Measurements from ENCODE around the gene RACGAP1.

The RACGAP1 gene

GRCh38 chr12:49969027-49969426 is 56.3 kb downstream of the RACGAP1 start:
- Histone ChIP-seq H3K9me3 (ENCODE audit: low read length) (no peaks in the 10 kb centered on the region), H2AFZ (ENCODE audit: low read length) (no peak overlapping the region), H4K20me1 (ENCODE audit: insufficient read depth, low read length) (no peaks in the 10 kb centered on the region), H3F3A (ENCODE audit: insufficient read depth, low read length) (no peaks in the 10 kb centered on the region), H3K9me2 (ENCODE audit: low read depth, low read length) (no peaks in the 10 kb centered on the region), H3K9ac (ENCODE audit: low read length) (no peak overlapping the region), H3K79me2 (ENCODE audit: insufficient read depth, low read length) (no peaks in the 10 kb centered on the region), H3K4me2 (ENCODE audit: low read length) (no peak overlapping the region), H3K27ac (ENCODE audit: low read depth, low read length, poor library complexity, severe bottlenecking) (no peak overlapping the region), H3K36me3 (ENCODE audit: insufficient read depth, low read length) (no peaks in the 10 kb centered on the region), H3K27me3 (ENCODE audit: insufficient read depth, low read length) (0 out of 2 replicates have a peak, but pooled peaks cover 3% of the 10 kb centered on the region), H3K4me3 (ENCODE audit: low read depth, low read length, poor library complexity, severe bottlenecking) (no peak overlapping the region), H3K4me1 (ENCODE audit: insufficient read depth, low read length, severe bottlenecking) (peaks cover 9% of the 10 kb centered on the region)
- no peak for TF ChIP-seq EZH2 (IDR thresholded peaks at IDR 0.05; ENCODE audit: borderline replicate concordance, low read length)
- TF ChIP-seq CTCF (IDR thresholded peaks at IDR 0.05; ENCODE audit: low read length) = no peak

- Histone ChIP-seq H4K20me1 (ENCODE audit: insufficient read depth, low read length) (no peaks in the 10 kb centered on the region), H3K4me2 (ENCODE audit: low read length) (no peak overlapping the region), H3K4me3 (ENCODE audit: low read depth, low read length, poor library complexity, severe bottlenecking) (no peak overlapping the region), H3K27me3 (ENCODE audit: insufficient read depth, low read length) (0 out of 2 replicates have a peak, but pooled peaks cover 3% of the 10 kb centered on the region), H3K27ac (ENCODE audit: low read depth, low read length, poor library complexity, severe bottlenecking) (no peak overlapping the region), H3K9me3 (ENCODE audit: low read length) (no peaks in the 10 kb centered on the region), H3K79me2 (ENCODE audit: insufficient read depth, low read length) (no peaks in the 10 kb centered on the region), H3K9me2 (ENCODE audit: low read depth, low read length) (no peaks in the 10 kb centered on the region), H3K36me3 (ENCODE audit: insufficient read depth, low read length) (no peaks in the 10 kb centered on the region), H2AFZ (ENCODE audit: low read length) (no peak overlapping the region), H3K4me1 (ENCODE audit: insufficient read depth, low read length, severe bottlenecking) (peaks cover 9% of the 10 kb centered on the region), H3F3A (ENCODE audit: insufficient read depth, low read length) (no peaks in the 10 kb centered on the region), H3K9ac (ENCODE audit: low read length) (no peak overlapping the region)
- TF ChIP-seq EZH2 (IDR thresholded peaks at IDR 0.05; ENCODE audit: borderline replicate concordance, low read length) (no peak), CTCF (IDR thresholded peaks at IDR 0.05; ENCODE audit: low read length) (no peak)
Observed at GRCh38 chr12:49968471-49968870, 56.8 kb downstream of the RACGAP1 start.

GRCh38 chr12:49967777-49968250 is 57.5 kb downstream of the RACGAP1 start:
- peak overlapping the region; percentile 86 for H3K4me2 ChIP-seq (ENCODE audit: low read length)
- peak overlapping the region; percentile 61 for H3K4me3 ChIP-seq (ENCODE audit: low read depth, low read length, poor library complexity, severe bottlenecking)
- no peaks in the 10 kb centered on the region for H3K9me3 ChIP-seq (ENCODE audit: low read length)
- no peaks in the 10 kb centered on the region for H4K20me1 ChIP-seq (ENCODE audit: insufficient read depth, low read length)
- no peak overlapping the region for H3K27ac ChIP-seq (ENCODE audit: low read depth, low read length, poor library complexity, severe bottlenecking)
- no peaks in the 10 kb centered on the region for H3F3A ChIP-seq (ENCODE audit: insufficient read depth, low read length)
- no peaks in the 10 kb centered on the region for H3K9me2 ChIP-seq (ENCODE audit: low read depth, low read length)
- TF ChIP-seq CTCF (IDR thresholded peaks at IDR 0.05; ENCODE audit: low read length) (no peak), EZH2 (IDR thresholded peaks at IDR 0.05; ENCODE audit: borderline replicate concordance, low read length) (no peak)
- no peak overlapping the region; the same call in 1 of the 2 replicates for H3K9ac ChIP-seq (ENCODE audit: low read length)
- peaks cover 9% of the 10 kb centered on the region for H3K4me1 ChIP-seq (ENCODE audit: insufficient read depth, low read length, severe bottlenecking)
- H3K27me3 ChIP-seq (ENCODE audit: insufficient read depth, low read length) = 0 out of 2 replicates have a peak, but pooled peaks cover 3% of the 10 kb centered on the region
- H2AFZ ChIP-seq (ENCODE audit: low read length) = no peak overlapping the region
- no peaks in the 10 kb centered on the region for H3K36me3 ChIP-seq (ENCODE audit: insufficient read depth, low read length)
- H3K79me2 ChIP-seq (ENCODE audit: insufficient read depth, low read length) = no peaks in the 10 kb centered on the region
